Fibroblast of pulmonary artery (primary cell): ENCODE data around the gene NFKBIZ.

Source experiments
- DNase-seq: peaks from one replicate; pipeline ENCODE4 v3.0.0-alpha.2; 2010; ENCODE audit warnings: low read depth
- H3K4me3 ChIP-seq: replicated peaks from 2 replicates; pipeline ENCODE4 v1.5.1; 2011; ENCODE audit warnings: low read depth, mild to moderate bottlenecking, control low read depth, low read length, moderate library complexity
- TF ChIP-seq, protein P1 (sequence below): IDR thresholded peaks from 2 replicates; pipeline ENCODE4 v1.5.1; 2011; ENCODE audit warnings: mild to moderate bottlenecking, control low read depth, low read length, inconsistent platforms; ENCODE audit errors: missing control alignments

The NFKBIZ gene

DNA sequence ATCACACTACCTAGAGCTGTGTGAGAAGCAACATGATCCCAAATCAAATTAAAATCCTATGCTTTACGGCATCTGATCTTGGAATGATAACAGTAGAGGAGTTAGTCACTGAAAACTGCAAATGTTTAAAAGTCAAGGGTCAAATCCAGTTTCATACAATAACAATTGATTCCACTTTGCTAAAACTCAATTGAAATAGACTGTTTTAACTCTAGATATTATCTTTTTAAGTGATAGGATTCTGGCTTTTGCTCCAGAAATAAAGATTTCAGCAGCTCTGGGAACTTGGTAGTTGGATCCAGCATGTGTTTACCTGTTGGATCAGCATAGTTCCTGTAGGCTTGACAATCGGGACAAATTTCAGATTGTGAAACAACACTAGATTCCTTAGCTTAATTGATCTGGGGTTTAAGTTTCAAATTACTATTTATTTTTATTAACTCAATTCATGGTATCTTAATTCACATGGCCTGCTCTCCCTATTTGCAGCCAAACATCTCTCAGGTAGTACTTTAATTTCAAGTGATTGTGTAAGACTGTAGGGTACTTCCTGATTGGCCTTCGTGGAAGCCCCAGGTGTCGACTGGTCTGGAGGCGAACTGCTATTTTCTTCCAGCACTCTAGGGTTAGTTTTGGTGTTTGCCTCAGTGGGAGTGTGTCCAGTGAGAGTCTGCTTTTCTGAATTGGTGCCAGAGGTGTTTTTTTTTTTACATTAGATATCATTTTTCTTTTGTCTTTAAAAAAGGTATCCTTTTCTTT is 16.6 kb downstream of the NFKBIZ start:
- TF ChIP-seq, protein P1, sequence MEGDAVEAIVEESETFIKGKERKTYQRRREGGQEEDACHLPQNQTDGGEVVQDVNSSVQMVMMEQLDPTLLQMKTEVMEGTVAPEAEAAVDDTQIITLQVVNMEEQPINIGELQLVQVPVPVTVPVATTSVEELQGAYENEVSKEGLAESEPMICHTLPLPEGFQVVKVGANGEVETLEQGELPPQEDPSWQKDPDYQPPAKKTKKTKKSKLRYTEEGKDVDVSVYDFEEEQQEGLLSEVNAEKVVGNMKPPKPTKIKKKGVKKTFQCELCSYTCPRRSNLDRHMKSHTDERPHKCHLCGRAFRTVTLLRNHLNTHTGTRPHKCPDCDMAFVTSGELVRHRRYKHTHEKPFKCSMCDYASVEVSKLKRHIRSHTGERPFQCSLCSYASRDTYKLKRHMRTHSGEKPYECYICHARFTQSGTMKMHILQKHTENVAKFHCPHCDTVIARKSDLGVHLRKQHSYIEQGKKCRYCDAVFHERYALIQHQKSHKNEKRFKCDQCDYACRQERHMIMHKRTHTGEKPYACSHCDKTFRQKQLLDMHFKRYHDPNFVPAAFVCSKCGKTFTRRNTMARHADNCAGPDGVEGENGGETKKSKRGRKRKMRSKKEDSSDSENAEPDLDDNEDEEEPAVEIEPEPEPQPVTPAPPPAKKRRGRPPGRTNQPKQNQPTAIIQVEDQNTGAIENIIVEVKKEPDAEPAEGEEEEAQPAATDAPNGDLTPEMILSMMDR: no peak
- no peak for DNase-seq
- H3K4me3 ChIP-seq: no peak overlapping the region

DNA sequence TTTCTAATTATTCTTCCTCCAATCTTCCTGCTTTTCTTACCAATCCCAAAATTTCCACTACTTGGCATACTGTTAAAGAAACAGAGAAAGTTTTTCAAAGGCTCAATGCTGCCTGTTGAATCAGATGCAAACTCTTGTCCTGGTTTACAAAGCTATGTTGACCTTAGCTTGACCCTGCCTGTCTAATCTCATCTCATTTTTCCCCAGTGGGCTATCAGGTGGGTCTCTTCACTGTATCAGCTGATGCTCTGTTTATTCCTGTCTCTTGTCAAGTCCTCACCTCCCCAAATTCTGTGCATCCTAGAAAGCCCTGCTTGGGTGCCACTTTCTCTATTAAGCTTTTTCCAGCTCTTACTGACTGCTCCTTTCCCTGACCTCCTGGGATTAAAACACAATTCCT is 18.2 kb downstream of the NFKBIZ start:
- DNase-seq: no peak
- TF ChIP-seq, protein P1: no peak
- H3K4me3 ChIP-seq: no peak overlapping the region

DNA sequence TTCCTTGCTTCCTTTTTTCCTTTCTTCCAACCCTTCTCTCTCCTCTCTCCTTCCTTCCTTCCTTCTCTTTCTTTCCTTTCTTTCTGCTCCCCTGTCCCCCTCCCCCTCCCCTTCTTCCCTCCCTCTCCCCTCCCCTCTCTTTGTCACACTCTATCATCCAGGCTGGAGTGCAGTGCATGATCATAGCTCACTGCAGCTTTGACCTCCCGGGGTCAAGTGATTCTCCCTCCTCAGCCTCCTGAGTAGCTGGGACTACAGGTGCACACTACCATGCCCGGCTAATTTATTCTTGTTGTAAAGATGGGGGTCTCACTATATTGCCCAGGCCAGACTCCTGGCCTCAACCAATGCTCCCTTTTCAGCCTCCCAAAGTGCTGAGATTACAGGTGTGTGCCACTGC is 18.7 kb downstream of the NFKBIZ start:
- no peak for DNase-seq
- no peak overlapping the region for H3K4me3 ChIP-seq
- TF ChIP-seq, protein P1: no peak

DNA sequence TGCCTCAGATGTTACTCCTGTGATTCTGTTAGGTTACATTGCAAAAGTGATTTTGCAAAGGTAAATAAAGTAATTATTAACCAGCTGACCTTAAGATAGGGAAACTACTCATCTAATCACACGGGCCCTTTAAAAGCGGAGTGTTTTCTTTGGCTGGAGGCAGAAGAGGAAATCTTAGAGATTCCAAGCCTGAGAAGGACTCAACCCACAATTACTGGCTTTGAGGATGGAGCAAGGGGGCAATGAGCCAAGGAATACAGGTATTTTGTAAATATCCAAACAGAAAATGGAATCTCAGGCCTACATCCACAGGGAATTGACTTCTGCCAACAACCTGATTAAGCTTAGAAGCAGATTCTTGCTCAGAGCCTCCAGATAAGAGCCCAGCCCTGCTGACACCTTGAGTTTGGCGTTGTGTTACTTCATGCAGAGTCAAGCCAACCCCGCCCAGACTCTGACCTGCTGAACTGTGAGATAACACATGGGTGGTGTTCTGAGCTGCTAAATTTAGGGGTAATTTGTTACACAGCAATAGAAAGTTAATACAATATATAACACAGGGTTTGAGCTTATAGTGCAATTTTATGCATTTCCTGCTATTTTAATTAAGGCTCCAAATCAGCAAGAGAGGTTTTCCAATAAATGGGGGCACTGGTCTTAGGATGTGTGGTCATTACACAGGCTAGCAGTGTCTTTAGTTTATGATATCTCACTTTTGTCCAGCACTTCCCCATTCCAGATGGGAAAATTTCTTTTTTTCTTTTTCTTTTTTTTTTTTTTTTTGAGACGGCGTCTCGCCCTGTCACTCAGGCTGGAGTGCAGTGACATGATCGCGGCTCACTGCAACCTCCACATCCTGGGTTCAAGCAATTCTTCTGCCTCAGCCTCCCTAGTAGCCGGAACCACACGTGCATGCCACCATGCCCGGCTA is 19.5 kb downstream of the NFKBIZ start:
- peak; percentile 61 for DNase-seq
- no peak overlapping the region for H3K4me3 ChIP-seq

DNA sequence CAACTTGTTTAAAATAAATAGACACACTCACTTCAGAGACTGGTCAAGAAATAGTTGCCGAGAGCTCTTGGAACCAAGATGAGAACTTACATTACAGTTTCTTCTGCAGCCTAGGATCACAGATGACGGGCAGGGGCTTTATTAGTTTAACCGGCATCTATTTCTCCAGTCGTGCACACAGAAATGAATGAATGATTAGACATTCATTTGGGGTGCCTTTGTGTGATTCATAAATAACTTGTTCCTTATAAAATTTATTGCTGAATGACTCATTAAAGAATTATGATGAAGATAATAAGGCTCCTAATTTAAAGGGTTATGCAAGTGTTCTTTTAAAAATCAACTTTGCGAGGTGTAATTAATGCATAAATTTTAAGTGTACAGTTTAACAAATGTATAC is 20.8 kb downstream of the NFKBIZ start:
- no peak for DNase-seq
- TF ChIP-seq, protein P1: no peak

More for the DNA sequence above, 19.5 kb downstream of the NFKBIZ start:
- TF ChIP-seq, protein P1: no peak

DNA sequence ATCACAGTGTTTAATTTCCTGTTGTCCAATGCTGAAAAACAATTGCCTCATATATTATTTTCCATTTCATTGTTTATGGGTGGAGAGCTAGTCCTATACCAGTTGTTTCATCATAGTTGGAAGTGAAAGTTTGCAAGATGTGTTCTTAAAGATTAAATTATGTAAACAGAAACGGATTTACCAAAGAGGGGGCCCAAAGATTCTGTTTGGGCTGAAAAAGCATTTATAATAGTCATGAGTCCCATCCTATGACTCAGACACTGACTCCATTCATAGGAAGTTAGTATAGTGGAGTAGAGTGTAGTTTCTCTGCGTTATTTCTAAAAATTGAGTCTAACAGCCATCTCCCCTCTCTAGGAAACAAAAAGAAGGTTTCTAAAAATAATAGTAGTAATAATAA is 24.3 kb downstream of the NFKBIZ start:
- peak; percentile 73 for DNase-seq
- TF ChIP-seq, protein P1: no peak
- no peak overlapping the region for H3K4me3 ChIP-seq

More for the DNA sequence above, 20.8 kb downstream of the NFKBIZ start:
- no peak overlapping the region for H3K4me3 ChIP-seq
